GM12878 (cell line): ENCODE measurements around the gene LGALS9C. TPM values are rescaled to one million over a fixed set of nuclear protein-coding genes. Genes with fewer than 3 reads are reported as not detected.
"Not testable (repeated sequence)": the region's sequence is repeated elsewhere in the genome, so short reads cannot be mapped to it uniquely, and the experiment has no call there.

Experiments
- ATAC-seq: fragments of 200-7000 bp; cut with Tn5 transposase; 3 replicates; pipeline ENCODE4 v1.9.1; 2020; ENCODE audit warnings: mild to moderate bottlenecking, moderate library complexity
- BruUV-seq: library from RNA; stranded (reverse); fragments of 400-500 nt; replicated peaks from 2 replicates; lab custom pipeline; 2021; lab: Mats Ljungman, UMichigan
- CTCF ChIA-PET: fragments of 300-600 bp; sonication (Branson Sonifier 250); formaldehyde crosslinking; extraction: SDS; loops from one replicate; lab custom pipeline; 2021; ENCODE audit warnings: inconsistent platforms; lab: Yijun Ruan, JAX
- POLR2A ChIA-PET: fragments of 350-600 bp; formaldehyde crosslinking; extraction: SDS; loops from one replicate; lab custom pipeline; 2021; ENCODE audit warnings: inconsistent platforms; lab: Charles Lee
- RAD21 ChIA-PET: fragments of 300-600 bp; sonication (Branson Sonifier 250); formaldehyde crosslinking; loops from one replicate; lab custom pipeline; 2023; ENCODE audit warnings: antibody characterized with exemption; ENCODE audit not compliant: unreplicated experiment; lab: Charles Lee
- SMC1A ChIA-PET: fragments of 300-600 bp; sonication (Branson Sonifier 250); formaldehyde crosslinking; loops from one replicate; lab custom pipeline; 2023; ENCODE audit not compliant: unreplicated experiment, uncharacterized antibody; lab: Charles Lee
- DNase-seq: peaks from one replicate; pipeline ENCODE4 v3.0.0-alpha.2; 2011; ENCODE audit warnings: low read depth, low spot score
- FAIRE-seq: peaks from 3 replicates; lab custom pipeline; 2011; peaks lifted over from hg19 to GRCh38; lab: Jason Lieb, UNC
- H2AFZ ChIP-seq: 2 replicates; pipeline ENCODE4 v1.6.0; 2011; ENCODE audit warnings: low read depth, low read length, control low read depth; ENCODE audit not compliant: control insufficient read depth
- H3K27ac ChIP-seq: 2 replicates; pipeline ENCODE4 v1.5.1; 2011; ENCODE audit warnings: control low read depth; ENCODE audit not compliant: control insufficient read depth, insufficient read depth
- H3K27me3 ChIP-seq, 2 experiments: replicated peaks in 1 of 2; 2 replicates each; pipeline versions ENCODE4 v1.6.0 to v1.6.1; 2011; ENCODE audit warnings: low read length in 1 of 2; ENCODE audit not compliant: control insufficient read depth in 2 of 2, insufficient read depth in 2 of 2
- H3K36me3 ChIP-seq, 2 experiments: 2 replicates each; pipeline ENCODE4 v1.5.1; 2011; ENCODE audit warnings: low read length in 1 of 2; ENCODE audit not compliant: control insufficient read depth in 2 of 2, insufficient read depth in 2 of 2
- H3K4me1 ChIP-seq: 2 replicates; pipeline ENCODE4 v1.6.1; 2011; ENCODE audit warnings: mild to moderate bottlenecking, low read length, moderate library complexity, mixed read lengths; ENCODE audit not compliant: control insufficient read depth, insufficient read depth
- H3K4me2 ChIP-seq: 2 replicates; pipeline ENCODE4 v1.6.0; 2011; ENCODE audit warnings: control low read depth; ENCODE audit not compliant: control insufficient read depth, insufficient read depth
- H3K4me3 ChIP-seq: fragments of 200-600 bp; sonication (generic); 2 replicates; pipeline ENCODE4 v1.5.1; 2016
- H3K79me2 ChIP-seq: 2 replicates; pipeline ENCODE4 v1.6.0; 2011; ENCODE audit warnings: low read length; ENCODE audit not compliant: control insufficient read depth, insufficient read depth
- H3K9ac ChIP-seq: 2 replicates; pipeline ENCODE4 v1.8.0; 2011; ENCODE audit warnings: low read length, control low read depth, mixed read lengths; ENCODE audit not compliant: control insufficient read depth, insufficient read depth
- H3K9me3 ChIP-seq: replicated peaks from 3 replicates; pipeline ENCODE4 v1.5.1; 2011; ENCODE audit warnings: mild to moderate bottlenecking, low read length; ENCODE audit not compliant: control insufficient read depth, insufficient read depth
- H4K20me1 ChIP-seq: 2 replicates; pipeline ENCODE4 v1.6.0; 2011; ENCODE audit not compliant: control insufficient read depth, insufficient read depth
- WGBS: methylation state at CpG from one replicate; pipeline ENCODE4 v1.1.6; 2016; ENCODE audit warnings: low lambda C conversion rate; ENCODE audit not compliant: insufficient replicate concordance, insufficient coverage; ENCODE audit errors: missing lambda C conversion rate; 5-methylcytosine and 5-hydroxymethylcytosine counted together
- in situ Hi-C: fragments of 300-500 bp; cut with MboI; formaldehyde crosslinking; loops from 9 replicates; pipeline ENCODE4 v1.14.3; 2018; ENCODE audit warnings: mixed read lengths
- intact Hi-C: fragments of 100-400 bp; cut with micrococcal nuclease; formaldehyde crosslinking; loops from one replicate; pipeline ENCODE4 v1.14.2; 2022; ENCODE audit not compliant: unreplicated experiment
- polyA plus RNA-seq, 11 experiments: library from polyadenylated mRNA; depleted of rRNA in 4 of 11; unstranded in 6 of 11; stranded (reverse) in 5 of 11; fragments of >200 nt; fragmentation: Nextera tagmentation in 4 of 11; fragmentation: Illumina TruSeq in 1 of 11; extraction: Ambion mirVana in 4 of 11; extraction: Trizol in 1 of 11; gene quantifications; 1 replicate in 1 of 11; 2 replicates in 10 of 11; pipeline versions ENCODE4 v1.2.1 to v1.2.3, GENCODE V29; 2011 to 2016; ENCODE audit warnings: inconsistent platforms in 2 of 11, missing spikeins in 2 of 11, low read depth in 1 of 11
- total RNA-seq, 4 experiments: library from RNA; depleted of rRNA in 3 of 4; stranded (reverse); fragments of >200 nt in 3 of 4; fragmentation: Illumina TruSeq in 1 of 4; extraction: Trizol in 1 of 4; gene quantifications; 2 replicates each; pipeline versions ENCODE4 v1.2.1 to v1.2.3, GENCODE V29; 2013 to 2021

LGALS9C gene
- total and polyA plus RNA-seq, 10 of the 15 experiments (the other 5 are each of a cell fraction or from before 2014, with no cell fraction given): 0.18 to 2.0 (median 1.1) TPM; not detected in 1

DNA sequence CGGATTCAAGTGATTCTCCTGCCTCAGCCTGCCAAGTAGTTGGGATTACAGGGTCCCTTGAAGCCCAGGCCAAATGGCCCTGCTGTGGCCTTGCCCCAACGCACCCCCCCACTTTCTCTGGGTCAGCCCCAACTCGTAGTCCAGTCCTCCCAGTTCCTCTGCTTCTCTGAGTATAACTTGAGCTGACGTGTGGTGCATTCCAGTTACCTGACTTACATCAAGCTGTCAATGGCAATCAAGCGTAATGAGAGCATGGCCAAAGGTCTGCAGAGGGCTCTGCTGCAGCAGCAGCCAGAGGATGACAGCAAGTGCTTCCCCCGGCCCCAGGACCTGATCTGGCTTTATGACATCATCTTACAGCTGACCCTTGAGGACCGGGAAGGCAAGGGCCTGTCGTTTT lies 50.8 kb downstream of the LGALS9C start:
- H3K4me3 ChIP-seq, BruUV-seq, intact Hi-C loops, H2AFZ ChIP-seq, DNase-seq, H3K36me3 ChIP-seq, H4K20me1 ChIP-seq, FAIRE-seq, SMC1A ChIA-PET, H3K4me1 ChIP-seq, H3K9ac ChIP-seq, in situ Hi-C loops, H3K27ac ChIP-seq, CTCF ChIA-PET, H3K27me3 ChIP-seq, RAD21 ChIA-PET, H3K9me3 ChIP-seq, POLR2A ChIA-PET, H3K79me2 ChIP-seq, H3K4me2 ChIP-seq, ATAC-seq: not testable (repeated sequence)
- WGBS: 64% methylated on average over 8 of the region's 8 CpGs

DNA sequence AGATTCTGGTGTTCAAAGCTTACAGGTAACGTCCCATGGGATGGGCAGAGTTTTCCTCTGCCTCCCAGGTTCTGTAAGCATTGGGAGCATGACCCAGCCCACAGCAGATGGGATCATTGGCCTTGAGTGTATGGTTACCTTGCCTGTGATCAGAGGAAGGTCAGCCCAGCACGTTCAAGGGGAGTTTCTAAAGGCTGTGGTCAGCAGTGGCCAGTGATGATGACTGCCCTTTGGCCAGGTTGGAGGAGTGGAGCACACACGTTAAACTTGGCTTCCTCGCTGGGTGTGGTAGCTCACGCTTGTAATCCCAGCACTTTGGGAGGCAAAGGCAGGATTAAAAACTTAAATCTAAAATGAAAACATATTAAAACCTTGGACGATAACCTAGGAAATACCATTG lies 51.8 kb downstream of the LGALS9C start:
- RAD21 ChIA-PET, H3K79me2 ChIP-seq, H3K4me2 ChIP-seq, H3K9me3 ChIP-seq, H4K20me1 ChIP-seq, H3K4me3 ChIP-seq, ATAC-seq, POLR2A ChIA-PET, in situ Hi-C loops, DNase-seq, CTCF ChIA-PET, H3K4me1 ChIP-seq, intact Hi-C loops, FAIRE-seq, SMC1A ChIA-PET, BruUV-seq, H3K27ac ChIP-seq, H3K27me3 ChIP-seq, H3K9ac ChIP-seq, H3K36me3 ChIP-seq, H2AFZ ChIP-seq: not testable (repeated sequence)
- 100% methylated on average over 1 of the region's 6 CpGs for WGBS

- BruUV-seq, FAIRE-seq, POLR2A ChIA-PET, H3K9ac ChIP-seq, DNase-seq, ATAC-seq, H3K4me1 ChIP-seq, in situ Hi-C loops, RAD21 ChIA-PET, H3K36me3 ChIP-seq, H3K9me3 ChIP-seq, intact Hi-C loops, H3K4me2 ChIP-seq, H3K4me3 ChIP-seq, SMC1A ChIA-PET, H3K79me2 ChIP-seq, H3K27me3 ChIP-seq, H3K27ac ChIP-seq, H2AFZ ChIP-seq, CTCF ChIA-PET, H4K20me1 ChIP-seq: not testable (repeated sequence)
- WGBS: 100% methylated on average over 3 of the region's 4 CpGs
These were observed 52.4 kb downstream of the LGALS9C start for GRCh38 chr17:18528899-18529500.

GRCh38 chr17:18530405-18530804 lies 53.8 kb downstream of the LGALS9C start:
- H3K27me3 ChIP-seq, H3K27ac ChIP-seq, H3K9ac ChIP-seq, POLR2A ChIA-PET, H3K4me2 ChIP-seq, RAD21 ChIA-PET, CTCF ChIA-PET, H2AFZ ChIP-seq, H4K20me1 ChIP-seq, H3K79me2 ChIP-seq, in situ Hi-C loops, DNase-seq, FAIRE-seq, SMC1A ChIA-PET, ATAC-seq, H3K4me3 ChIP-seq, intact Hi-C loops, H3K36me3 ChIP-seq, H3K9me3 ChIP-seq, H3K4me1 ChIP-seq, BruUV-seq: not testable (repeated sequence)
